OCI-LY7 (cell line): ENCODE results near the gene CRHR1. TPM values are rescaled to one million over a fixed set of nuclear protein-coding genes. Genes with fewer than 3 reads are reported as not detected.

Experiments used
- BruUV-seq: library from RNA; stranded (reverse); fragments of 400-500 nt; replicated peaks from 2 replicates; lab custom pipeline; 2021; lab: Mats Ljungman, UMichigan
- CTCF ChIA-PET: fragments of 300-600 bp; sonication (Branson Sonifier 250); formaldehyde crosslinking; loops from one replicate; lab custom pipeline; 2022; ENCODE audit warnings: antibody characterized with exemption; ENCODE audit not compliant: unreplicated experiment; lab: Charles Lee
- POLR2A ChIA-PET: fragments of 300-600 bp; sonication (Branson Sonifier 250); formaldehyde crosslinking; loops from one replicate; lab custom pipeline; 2022; ENCODE audit warnings: antibody characterized with exemption; lab: Charles Lee
- DNase-seq: peaks from one replicate; pipeline ENCODE4 v3.0.0-alpha.2; 2015; ENCODE audit warnings: low spot score
- H2AFZ ChIP-seq: fragments of 200-600 bp; sonication (generic), shearing (Covaris generic); 2 replicates; pipeline ENCODE4 v1.6.1; 2014; ENCODE audit warnings: mild to moderate bottlenecking, antibody characterized with exemption, low read length, moderate library complexity
- H3K27ac ChIP-seq: fragments of 200-600 bp; sonication (generic); 2 replicates; pipeline ENCODE4 v1.5.1; 2014; ENCODE audit warnings: mixed run types, low read depth, mild to moderate bottlenecking, moderate library complexity, low read length, inconsistent platforms; ENCODE audit not compliant: poor library complexity, severe bottlenecking
- H3K36me3 ChIP-seq: fragments of 200-600 bp; sonication (generic); 2 replicates; pipeline ENCODE4 v1.6.1; 2014; ENCODE audit warnings: mild to moderate bottlenecking, antibody characterized with exemption, low read length, moderate library complexity, mixed read lengths; ENCODE audit not compliant: insufficient read depth
- H3K4me1 ChIP-seq: fragments of 200-600 bp; sonication (generic); 2 replicates; pipeline ENCODE4 v1.5.1; 2014; ENCODE audit warnings: mild to moderate bottlenecking, low read length; ENCODE audit not compliant: insufficient read depth, poor library complexity, severe bottlenecking
- H3K4me2 ChIP-seq: fragments of 200-600 bp; sonication (generic); 2 replicates; pipeline ENCODE4 v1.6.1; 2014; ENCODE audit warnings: mild to moderate bottlenecking, low read length
- H3K4me3 ChIP-seq: fragments of 200-600 bp; sonication (generic); 2 replicates; pipeline ENCODE4 v1.5.1; 2014; ENCODE audit warnings: mild to moderate bottlenecking, low read depth, low read length; ENCODE audit not compliant: poor library complexity, severe bottlenecking
- H3K79me2 ChIP-seq: fragments of 200-600 bp; sonication (generic); 2 replicates; pipeline ENCODE4 v1.6.1; 2016; ENCODE audit warnings: low read depth, mild to moderate bottlenecking, low read length, moderate library complexity, mixed read lengths; ENCODE audit not compliant: insufficient read depth
- H3K9me2 ChIP-seq: fragments of 200-600 bp; sonication (generic); 2 replicates; pipeline ENCODE4 v1.6.1; 2016; ENCODE audit warnings: mild to moderate bottlenecking, low read length, mixed read lengths; ENCODE audit not compliant: insufficient read depth
- H3K9me3 ChIP-seq: fragments of 200-600 bp; sonication (generic); 2 replicates; pipeline ENCODE4 v1.6.1; 2014; ENCODE audit warnings: mild to moderate bottlenecking, mixed run types, low read length, mixed read lengths
- H4K20me1 ChIP-seq: fragments of 200-600 bp; sonication (generic); 2 replicates; pipeline ENCODE4 v1.6.1; 2014; ENCODE audit warnings: mild to moderate bottlenecking, antibody characterized with exemption, low read length, moderate library complexity, mixed read lengths; ENCODE audit not compliant: insufficient read depth
- EZH2phosphoT487 ChIP-seq: fragments of 200-600 bp; sonication (generic); IDR thresholded peaks from 2 replicates; pipeline ENCODE4 v1.6.1; 2018; ENCODE audit warnings: low read depth, borderline replicate concordance, mild to moderate bottlenecking, mixed run types, antibody characterized with exemption, low read length, moderate library complexity, mixed read lengths
- intact Hi-C: fragments of 100-400 bp; cut with micrococcal nuclease; formaldehyde crosslinking; loops from one replicate; pipeline ENCODE4 v1.10.0; 2022; ENCODE audit not compliant: unreplicated experiment
- total RNA-seq, 2 experiments: library from RNA; depleted of rRNA in 1 of 2; stranded (reverse); fragments of >200 nt in 1 of 2; shearing (Covaris generic) in 1 of 2; gene quantifications; 2 replicates each; pipeline ENCODE4 v1.2.3, GENCODE V29; 2014 to 2022
- TF ChIP-seq, protein P1 (sequence below): fragments of 200-600 bp; sonication (generic); conservative IDR thresholded peaks from 2 replicates; pipeline ENCODE4 v1.5.1; 2014; ENCODE audit warnings: mild to moderate bottlenecking, antibody characterized with exemption, low read length, moderate library complexity, mixed read lengths

The CRHR1 gene
- total RNA-seq, 2 experiments from 2014 or later = not detected

- TF ChIP-seq, protein P1, sequence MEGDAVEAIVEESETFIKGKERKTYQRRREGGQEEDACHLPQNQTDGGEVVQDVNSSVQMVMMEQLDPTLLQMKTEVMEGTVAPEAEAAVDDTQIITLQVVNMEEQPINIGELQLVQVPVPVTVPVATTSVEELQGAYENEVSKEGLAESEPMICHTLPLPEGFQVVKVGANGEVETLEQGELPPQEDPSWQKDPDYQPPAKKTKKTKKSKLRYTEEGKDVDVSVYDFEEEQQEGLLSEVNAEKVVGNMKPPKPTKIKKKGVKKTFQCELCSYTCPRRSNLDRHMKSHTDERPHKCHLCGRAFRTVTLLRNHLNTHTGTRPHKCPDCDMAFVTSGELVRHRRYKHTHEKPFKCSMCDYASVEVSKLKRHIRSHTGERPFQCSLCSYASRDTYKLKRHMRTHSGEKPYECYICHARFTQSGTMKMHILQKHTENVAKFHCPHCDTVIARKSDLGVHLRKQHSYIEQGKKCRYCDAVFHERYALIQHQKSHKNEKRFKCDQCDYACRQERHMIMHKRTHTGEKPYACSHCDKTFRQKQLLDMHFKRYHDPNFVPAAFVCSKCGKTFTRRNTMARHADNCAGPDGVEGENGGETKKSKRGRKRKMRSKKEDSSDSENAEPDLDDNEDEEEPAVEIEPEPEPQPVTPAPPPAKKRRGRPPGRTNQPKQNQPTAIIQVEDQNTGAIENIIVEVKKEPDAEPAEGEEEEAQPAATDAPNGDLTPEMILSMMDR = no peak
- BruUV-seq = no TSS peak
- Histone ChIP-seq H3K9me2 (no peaks in the 10 kb centered on the region), H4K20me1 (no peaks in the 10 kb centered on the region), H3K4me2 (no peak within 1 kb of the TSS), H3K4me3 (no peak within 1 kb of the TSS), H3K9me3 (no peaks in the 10 kb centered on the region), H3K79me2 (no peaks in the 10 kb centered on the region), H3K36me3 (no peaks in the 10 kb centered on the region), H3K4me1 (no peaks in the 10 kb centered on the region), H3K27ac (no peak within 1 kb of the TSS), H2AFZ (no peak within 1 kb of the TSS)
- no peak for DNase-seq
- intact Hi-C loops = no loop called here
- ChIA-PET CTCF (no interaction called here), POLR2A (no interaction called here)
Observed at GRCh38 chr17:45844695-45845375, 60.7 kb downstream of the CRHR1 start, which contains the start of gene SPPL2C. Gene SPPL2C (plus strand): TSS chr17:45844881. CDS start chr17:45844907, 26 bp downstream.

GRCh38 chr17:45845376-45846185 lies 61.5 kb downstream of the CRHR1 start:
- DNase-seq = no peak

More at GRCh38 chr17:45845376-45846185, 61.5 kb downstream of the CRHR1 start:
- no peak for TF ChIP-seq EZH2phosphoT487
- TF ChIP-seq, protein P1 = no peak
- H3K9me3 ChIP-seq = no peaks in the 10 kb centered on the region
- no peak overlapping the region for H3K27ac ChIP-seq
- ChIA-PET CTCF (no interaction called here), POLR2A (no interaction called here)
- no peaks in the 10 kb centered on the region for H3K9me2 ChIP-seq
- H3K79me2 ChIP-seq = no peaks in the 10 kb centered on the region
- no peaks in the 10 kb centered on the region for H3K36me3 ChIP-seq
- H2AFZ ChIP-seq = no peak overlapping the region
- no peak overlapping the region for H3K4me3 ChIP-seq
- no TSS peak for BruUV-seq
- no peaks in the 10 kb centered on the region for H4K20me1 ChIP-seq
- H3K4me2 ChIP-seq = no peak overlapping the region
- H3K4me1 ChIP-seq = no peaks in the 10 kb centered on the region
- intact Hi-C loops = no loop called here
